HG03378 (cell line): ENCODE data around the gene TBC1D16.

Source experiments
- ATAC-seq: cut with Tn5 transposase; IDR thresholded peaks from one replicate; pipeline ENCODE4 v1.9.1; 2021; ENCODE audit warnings: mild to moderate bottlenecking, moderate library complexity; ENCODE audit not compliant: unreplicated experiment

TBC1D16 gene

GRCh38 chr17:80025796-80026195, 9.9 kb downstream of the TBC1D16 start:
- ATAC-seq, result no peak

DNA sequence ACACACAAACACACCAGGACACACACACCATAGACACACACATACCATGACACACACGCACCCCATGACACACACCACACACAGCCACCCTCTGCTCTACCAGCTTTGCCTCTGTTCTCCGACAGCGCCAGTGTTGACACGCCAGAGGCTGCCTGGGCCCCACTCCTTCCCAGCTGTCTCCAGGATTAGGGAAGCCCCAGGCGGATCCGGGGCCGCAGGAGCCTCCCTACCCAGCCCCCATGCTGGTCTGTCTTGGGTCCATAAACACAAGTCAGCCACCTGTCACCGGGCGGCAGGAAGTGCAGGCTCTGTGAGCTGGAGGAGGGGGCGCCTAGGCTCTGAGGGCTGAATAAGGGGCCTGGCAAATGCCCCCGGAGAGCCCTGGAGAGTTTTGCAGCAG, 10.5 kb downstream of the TBC1D16 start:
- no peak for ATAC-seq

DNA sequence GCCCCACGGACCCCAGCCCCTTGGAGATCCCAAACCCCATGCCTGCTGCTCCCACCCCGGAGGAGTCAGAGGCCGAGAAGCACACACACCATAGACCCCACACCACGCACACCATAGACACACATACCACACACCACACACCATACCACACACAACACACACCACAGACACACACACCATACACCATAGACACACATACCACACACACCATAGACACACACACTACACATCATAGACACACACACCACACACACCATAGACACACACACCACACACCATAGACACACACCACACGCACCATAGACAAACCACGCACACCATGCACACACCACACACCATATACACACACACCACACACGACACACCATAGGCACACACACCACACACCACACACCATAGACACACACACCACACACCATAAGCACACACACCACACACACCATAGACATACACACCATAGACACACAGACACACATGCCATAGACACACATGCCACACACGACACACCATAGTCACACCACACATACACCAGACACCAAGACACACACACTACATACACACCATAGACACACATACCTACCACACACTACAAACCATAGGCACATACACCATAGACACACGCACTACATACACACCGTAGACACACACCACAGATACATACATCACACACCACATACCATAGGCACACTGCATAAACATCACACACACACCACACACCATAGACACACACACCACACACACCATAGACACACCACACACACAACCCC, 11.3 kb downstream of the TBC1D16 start:
- no peak for ATAC-seq

GRCh38 chr17:80023481-80024205, 12.0 kb downstream of the TBC1D16 start:
- no peak for ATAC-seq

- no peak for ATAC-seq
These were observed 14.1 kb downstream of the TBC1D16 start for GRCh38 chr17:80021600-80021999.

- no peak for ATAC-seq
These were observed 16.6 kb downstream of the TBC1D16 start for GRCh38 chr17:80018917-80019651.

DNA sequence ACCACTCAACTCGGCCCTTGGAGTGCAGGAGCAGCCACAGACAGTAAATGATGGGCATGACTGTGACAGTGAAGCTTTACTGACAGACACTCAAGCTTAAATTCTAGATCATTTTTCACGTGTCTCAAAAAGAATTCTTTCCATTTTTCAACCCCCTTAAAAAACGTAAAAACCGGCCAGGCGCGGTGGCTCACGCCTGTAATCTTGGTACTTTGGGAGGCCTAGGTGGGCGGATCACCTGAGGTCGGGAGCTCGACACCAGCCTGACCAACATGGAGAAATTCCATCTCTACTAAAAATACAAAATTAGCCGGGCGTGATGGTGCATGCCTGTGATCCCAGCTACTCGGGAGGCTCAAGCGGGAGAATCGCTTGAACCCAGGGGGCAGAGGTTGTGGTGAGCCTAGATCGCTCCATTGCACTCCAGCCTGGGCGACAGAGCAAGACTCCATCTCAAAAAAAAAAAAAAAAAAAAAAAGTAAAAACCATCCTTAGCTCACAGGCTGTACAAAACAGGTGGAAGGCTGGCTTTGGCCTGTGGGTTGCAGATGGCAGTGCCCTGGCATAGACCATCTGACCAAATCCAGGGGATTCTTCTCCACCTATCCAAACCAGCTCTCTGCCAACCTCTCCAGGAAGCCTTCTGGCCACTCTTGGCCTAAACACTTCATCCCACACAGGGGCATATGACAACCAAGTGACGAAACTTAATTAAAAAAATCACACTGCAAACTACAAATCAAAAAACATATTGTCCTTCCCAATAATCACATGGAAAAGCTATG, 18.3 kb downstream of the TBC1D16 start:
- ATAC-seq, result no peak

DNA sequence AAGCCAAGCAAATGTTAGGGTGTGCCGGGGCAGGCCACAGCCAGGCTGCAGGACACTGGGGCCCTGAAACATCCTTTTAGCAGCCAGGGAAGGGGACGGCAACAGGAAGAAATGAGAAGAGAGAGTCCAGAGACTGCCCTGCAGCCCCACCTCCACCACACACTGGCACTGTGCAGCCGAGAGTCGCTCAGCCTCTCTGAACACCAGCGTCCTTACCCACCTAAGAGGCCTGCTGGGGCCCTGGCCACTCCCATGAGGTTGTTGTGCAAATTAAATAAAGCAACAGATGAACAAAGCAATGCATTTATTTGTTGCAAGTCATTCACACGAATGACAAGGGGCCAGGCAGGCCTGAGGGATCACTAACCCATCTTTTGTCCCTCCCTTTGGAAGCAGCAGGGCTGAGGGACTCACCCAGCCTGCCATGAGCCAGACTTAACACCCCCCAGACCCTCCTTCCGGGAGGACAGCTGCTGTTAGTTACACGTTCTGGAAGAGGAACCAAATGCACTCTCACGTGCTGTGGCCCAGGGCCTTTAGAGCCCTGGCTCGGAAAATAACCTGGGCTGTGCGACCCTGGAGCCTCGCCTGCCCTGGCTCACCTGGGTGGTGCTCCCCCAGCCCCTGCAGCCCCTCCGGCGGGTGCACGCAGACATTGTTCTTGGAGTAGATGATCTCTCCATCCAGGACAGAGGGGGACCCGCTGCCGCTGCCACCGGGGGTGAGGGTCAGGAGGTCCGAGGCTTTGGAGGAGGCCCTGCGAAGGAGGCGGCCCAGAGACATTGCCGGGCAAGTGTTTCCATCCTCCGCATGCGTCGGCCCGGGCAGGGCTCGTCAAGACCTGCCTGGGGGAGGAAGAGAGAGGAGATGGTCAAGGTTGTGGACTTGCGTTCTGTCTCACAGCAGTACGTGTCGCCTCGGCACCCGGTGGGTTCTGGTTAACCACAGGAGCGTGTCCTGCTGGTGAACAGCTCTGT, 22.6 kb downstream of the TBC1D16 start:
- no peak for ATAC-seq

DNA sequence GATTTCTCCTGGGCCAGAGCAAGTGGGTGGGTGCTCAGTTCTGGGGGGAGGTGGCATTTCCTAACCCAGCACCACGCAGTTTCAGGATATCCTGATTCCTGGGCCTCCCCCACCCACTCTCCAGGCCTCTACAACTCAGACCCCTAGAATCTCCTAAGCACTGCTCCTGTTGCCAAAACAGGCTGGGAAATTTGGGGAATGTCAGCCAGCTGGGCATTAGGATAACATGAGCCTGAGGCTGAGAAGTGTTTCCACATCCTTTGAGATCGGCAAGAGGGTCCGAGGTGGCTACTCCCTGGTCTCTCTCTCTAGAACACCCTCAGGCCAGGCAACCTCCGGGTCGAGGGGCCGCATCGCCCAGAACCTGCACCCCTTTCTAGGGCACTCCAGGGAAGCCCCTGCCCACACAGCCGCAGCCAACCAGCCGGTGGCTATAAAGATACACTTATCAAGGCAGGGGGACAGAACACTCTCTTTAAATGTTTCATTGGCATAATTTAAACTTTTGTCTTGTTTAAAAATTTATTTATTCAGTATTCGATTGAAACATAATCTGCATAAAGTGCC, 23.6 kb downstream of the TBC1D16 start:
- no peak for ATAC-seq

DNA sequence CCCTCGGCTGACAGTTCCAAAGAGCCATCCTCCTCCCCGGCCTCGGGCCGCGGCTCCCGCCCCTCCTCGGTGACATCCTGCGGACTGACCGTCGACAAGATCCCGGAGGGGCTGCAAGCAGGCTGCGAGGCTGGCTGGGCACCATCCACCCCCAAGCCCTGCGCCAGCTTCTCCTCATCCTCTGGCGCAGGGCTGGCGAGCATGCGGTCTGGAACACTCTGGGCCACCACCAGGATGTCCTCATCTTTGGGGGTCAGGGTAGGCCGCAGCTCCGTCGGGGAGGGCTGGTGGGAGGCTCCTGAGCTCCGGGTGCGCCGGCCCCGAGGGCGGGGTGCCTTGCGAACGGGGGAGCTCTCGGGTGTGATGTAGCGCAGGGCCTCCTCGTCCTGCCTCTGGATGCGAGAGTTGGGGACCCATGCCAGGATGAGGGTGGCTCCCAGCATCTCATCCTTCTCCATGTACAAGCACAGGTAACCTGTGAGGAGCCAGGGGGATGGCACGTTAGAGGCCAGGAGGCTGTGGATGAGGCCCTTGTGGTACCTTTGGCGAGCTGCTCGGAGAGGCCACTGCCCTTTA, 25.3 kb downstream of the TBC1D16 start:
- ATAC-seq, result no peak

DNA sequence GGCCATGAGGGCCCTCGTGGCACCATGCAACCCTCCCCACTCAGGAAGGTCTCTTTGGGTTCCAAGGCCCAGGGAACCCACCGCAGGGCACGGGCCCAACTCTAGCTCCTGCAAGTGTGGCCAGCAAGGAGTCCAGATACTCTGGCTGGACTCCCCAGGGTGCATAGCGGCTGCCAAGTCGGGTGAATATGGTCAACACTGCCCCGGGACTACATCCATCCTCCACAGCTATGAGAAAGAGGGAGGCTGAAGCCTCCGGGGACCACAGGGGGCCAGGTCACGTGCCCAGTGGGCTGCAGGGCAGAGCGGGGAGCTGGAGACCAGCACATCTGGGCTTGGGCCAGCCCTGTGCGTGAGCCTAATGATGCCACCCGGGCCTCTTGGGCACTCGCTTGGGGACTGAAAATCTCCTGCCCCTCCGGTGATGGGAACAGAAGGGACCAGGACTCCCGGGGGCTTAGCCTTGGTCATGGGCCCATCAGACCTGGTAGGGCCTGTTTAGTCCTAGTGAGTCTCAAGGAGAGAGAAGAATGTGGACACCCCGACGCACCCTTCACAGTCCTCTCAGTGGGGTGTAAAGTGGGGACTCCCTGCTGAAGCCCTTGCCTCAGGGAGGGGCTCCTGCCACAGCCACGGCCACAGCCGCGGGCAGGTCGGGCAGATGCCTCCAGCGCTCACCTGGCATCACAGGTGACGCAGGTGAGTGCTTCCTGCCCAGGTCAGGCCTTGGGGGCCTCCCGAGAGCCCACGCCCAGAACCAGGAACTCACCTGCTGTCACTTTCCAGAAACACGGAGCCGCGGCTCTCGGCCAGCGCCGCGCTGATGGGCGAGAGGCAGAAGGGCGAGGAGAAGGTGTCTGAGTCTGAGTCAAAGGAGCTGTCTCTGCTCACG, 26.0 kb downstream of the TBC1D16 start:
- no peak for ATAC-seq

- ATAC-seq, result no peak
These were observed 26.8 kb downstream of the TBC1D16 start for GRCh38 chr17:80008848-80009247.

DNA sequence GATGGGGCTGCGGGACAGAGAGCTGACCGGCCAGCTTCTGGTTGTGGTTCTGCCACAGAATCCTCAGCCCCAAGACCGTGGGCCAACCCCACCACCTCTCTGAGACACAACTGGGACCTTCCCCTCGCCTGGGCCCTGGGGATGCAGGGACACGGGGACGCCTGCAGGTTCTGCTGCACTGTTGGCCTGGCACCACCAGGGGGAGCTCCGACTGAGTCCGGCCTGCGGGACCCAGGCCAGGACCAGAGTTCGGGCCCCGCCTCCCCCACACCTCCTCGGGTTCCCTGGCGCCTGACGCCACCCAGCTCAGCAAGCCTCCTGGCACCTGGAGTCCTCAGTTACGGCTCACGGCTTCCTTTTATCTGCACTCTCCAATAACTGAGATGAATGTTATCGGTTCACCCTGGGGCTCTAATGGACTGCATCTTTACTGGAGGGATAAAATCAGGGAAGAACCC, 27.3 kb downstream of the TBC1D16 start:
- ATAC-seq, result no peak

GRCh38 chr17:80007939-80008338, 27.7 kb downstream of the TBC1D16 start:
- no peak for ATAC-seq

DNA sequence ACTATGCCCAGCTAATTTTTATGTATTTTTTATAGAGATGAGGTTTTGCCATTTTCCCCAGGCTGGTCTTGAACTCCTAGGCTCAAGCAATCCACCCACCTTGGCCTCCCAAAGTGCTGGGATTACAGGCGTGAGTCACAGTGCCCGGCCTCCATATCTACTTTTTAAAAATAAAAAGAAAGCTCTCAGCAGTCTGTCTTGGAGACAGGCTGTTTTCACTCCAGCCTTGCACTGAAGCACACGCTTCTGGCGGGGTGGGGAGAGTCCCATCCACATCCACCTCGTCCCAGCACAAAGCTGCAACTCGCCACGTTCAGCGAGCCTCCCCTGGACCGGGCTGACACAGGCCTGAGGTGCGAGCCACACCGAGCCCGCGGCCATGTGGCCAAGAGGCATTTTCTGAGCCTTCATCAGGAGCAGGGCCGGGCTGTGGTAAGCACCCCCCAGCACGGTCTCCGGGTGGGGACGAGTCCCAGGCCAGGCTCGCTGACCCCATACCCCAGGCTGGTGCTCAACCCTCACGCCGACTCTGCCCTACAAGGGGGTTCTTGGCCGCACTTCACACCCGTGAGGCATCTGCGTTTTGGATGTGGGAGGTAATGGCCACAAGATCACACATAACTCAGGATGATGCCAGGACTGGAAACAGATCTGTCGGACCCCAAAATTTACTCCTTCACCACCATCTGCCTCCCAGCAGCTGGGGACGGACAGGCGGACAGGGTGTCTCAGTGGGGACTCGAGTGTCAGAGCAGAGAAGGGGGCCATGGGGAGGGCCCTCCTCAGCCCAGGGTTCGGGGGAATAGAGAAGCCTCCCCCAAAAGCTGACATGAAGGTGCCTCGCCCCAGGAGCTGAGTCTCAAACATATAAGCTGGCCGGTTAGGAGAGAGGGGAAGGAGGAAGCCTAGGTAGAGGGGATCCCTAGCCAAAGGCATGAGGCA, 28.6 kb downstream of the TBC1D16 start:
- no peak for ATAC-seq

- no peak for ATAC-seq
These were observed 29.3 kb downstream of the TBC1D16 start for GRCh38 chr17:80006339-80006720.
